Epithelial cell of proximal tubule (primary cell): ENCODE measurements around the gene OSBPL9. TPM values are rescaled to one million over a fixed set of nuclear protein-coding genes. Genes with fewer than 3 reads are reported as not detected.
"Not testable (repeated sequence)": the region's sequence is repeated elsewhere in the genome, so short reads cannot be mapped to it uniquely, and the experiment has no call there.

Source experiments
- DNase-seq: peaks from one replicate; pipeline ENCODE4 v3.0.0-alpha.2; 2011; ENCODE audit warnings: low read depth
- H3K4me3 ChIP-seq: 2 replicates; pipeline ENCODE4 v1.5.1; 2011; ENCODE audit warnings: low read depth, mild to moderate bottlenecking, low read length
- total RNA-seq: library from RNA; depleted of rRNA; stranded (reverse); fragments of >200 nt; gene quantifications from 2 replicates; pipeline ENCODE4 v1.2.3, GENCODE V29; 2015
- TF ChIP-seq, protein P1 (sequence below): conservative IDR thresholded peaks from 2 replicates; pipeline ENCODE4 v1.5.1; 2012; ENCODE audit warnings: low read depth, mild to moderate bottlenecking, low read length

Gene OSBPL9
- total RNA-seq, 1 donor from 2014 or later, result 69.7 TPM

DNA sequence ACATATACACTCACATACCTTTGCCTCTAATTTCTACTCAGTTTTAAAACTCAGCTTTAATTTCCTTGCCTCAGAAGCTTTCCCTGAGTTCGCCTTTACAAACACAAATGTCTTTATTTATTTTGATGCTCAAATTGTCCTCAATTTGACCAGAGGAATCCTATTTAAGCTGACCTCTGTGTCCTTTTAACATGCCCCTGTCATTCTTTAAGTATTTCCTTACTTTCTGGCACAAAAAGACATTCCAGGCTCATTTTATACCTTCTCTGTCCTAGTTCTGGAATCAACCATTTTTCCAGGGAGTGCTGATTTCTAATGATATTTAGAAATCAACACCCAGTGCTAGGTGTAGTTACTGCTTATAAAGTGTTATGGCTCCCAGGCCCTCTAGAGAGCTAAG, 82.5 kb downstream of the OSBPL9 start:
- no peak for DNase-seq
- TF ChIP-seq, protein P1, sequence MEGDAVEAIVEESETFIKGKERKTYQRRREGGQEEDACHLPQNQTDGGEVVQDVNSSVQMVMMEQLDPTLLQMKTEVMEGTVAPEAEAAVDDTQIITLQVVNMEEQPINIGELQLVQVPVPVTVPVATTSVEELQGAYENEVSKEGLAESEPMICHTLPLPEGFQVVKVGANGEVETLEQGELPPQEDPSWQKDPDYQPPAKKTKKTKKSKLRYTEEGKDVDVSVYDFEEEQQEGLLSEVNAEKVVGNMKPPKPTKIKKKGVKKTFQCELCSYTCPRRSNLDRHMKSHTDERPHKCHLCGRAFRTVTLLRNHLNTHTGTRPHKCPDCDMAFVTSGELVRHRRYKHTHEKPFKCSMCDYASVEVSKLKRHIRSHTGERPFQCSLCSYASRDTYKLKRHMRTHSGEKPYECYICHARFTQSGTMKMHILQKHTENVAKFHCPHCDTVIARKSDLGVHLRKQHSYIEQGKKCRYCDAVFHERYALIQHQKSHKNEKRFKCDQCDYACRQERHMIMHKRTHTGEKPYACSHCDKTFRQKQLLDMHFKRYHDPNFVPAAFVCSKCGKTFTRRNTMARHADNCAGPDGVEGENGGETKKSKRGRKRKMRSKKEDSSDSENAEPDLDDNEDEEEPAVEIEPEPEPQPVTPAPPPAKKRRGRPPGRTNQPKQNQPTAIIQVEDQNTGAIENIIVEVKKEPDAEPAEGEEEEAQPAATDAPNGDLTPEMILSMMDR, result no peak
- no peak overlapping the region for H3K4me3 ChIP-seq

DNA sequence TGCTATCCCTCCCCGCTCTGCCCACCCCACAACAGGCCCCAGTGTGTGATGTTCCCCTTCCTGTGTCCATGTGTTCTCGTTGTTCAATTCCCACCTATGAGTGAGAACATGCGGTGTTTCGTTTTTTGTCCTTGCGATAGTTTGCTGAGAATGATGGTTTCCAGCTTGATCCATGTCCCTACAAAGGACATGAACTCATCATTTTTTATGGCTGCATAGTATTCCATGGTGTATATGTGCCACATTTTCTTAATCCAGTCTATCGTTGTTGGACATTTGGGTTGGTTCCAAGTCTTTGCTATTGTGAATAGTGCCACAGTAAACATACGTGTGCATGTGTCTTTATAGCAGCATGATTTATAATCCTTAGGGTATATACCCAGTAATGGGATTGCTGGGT, 84.9 kb downstream of the OSBPL9 start:
- not testable (repeated sequence) for H3K4me3 ChIP-seq

DNA sequence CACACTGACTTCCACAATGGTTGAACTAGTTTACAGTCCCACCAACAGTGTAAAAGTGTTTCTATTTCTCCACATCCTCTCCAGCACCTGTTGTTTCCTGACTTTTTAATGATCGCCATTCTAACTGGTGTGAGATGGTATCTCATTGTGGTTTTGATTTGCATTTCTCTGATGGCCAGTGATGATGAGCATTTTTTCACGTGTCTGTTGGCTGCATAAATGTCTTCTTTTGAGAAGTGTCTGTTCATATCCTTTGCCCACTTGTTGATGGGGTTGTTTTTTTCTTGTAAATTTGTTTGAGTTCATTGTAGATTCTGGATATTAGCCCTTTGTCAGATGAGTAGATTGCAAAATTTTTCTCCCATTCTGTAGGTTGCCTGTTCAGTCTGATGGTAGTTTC, 85.3 kb downstream of the OSBPL9 start:
- DNase-seq, result not testable (repeated sequence)

More for the DNA sequence above, 84.9 kb downstream of the OSBPL9 start:
- DNase-seq, result not testable (repeated sequence)

DNA sequence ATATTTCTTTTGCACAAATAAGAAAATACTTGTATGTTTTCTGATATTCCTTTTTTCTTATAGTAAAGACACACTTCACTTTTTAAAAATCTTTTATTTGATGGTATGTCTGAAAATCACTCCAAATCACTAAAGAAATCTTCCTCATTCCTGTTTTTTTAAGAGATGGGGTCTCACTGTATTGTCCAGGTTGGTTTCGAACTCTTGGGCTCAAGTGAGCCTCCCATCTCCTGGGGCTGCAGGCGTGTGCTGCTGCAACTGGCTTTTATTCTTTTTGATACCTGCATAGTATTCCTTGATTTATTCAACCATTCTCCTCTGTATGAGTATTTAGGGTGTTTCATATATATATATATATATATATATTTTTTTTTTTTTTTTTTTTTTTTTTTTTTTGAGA, 88.1 kb downstream of the OSBPL9 start:
- no peak overlapping the region for H3K4me3 ChIP-seq
- TF ChIP-seq, protein P1, result no peak
- DNase-seq, result no peak

More for the DNA sequence above, 85.3 kb downstream of the OSBPL9 start:
- not testable (repeated sequence) for H3K4me3 ChIP-seq

DNA sequence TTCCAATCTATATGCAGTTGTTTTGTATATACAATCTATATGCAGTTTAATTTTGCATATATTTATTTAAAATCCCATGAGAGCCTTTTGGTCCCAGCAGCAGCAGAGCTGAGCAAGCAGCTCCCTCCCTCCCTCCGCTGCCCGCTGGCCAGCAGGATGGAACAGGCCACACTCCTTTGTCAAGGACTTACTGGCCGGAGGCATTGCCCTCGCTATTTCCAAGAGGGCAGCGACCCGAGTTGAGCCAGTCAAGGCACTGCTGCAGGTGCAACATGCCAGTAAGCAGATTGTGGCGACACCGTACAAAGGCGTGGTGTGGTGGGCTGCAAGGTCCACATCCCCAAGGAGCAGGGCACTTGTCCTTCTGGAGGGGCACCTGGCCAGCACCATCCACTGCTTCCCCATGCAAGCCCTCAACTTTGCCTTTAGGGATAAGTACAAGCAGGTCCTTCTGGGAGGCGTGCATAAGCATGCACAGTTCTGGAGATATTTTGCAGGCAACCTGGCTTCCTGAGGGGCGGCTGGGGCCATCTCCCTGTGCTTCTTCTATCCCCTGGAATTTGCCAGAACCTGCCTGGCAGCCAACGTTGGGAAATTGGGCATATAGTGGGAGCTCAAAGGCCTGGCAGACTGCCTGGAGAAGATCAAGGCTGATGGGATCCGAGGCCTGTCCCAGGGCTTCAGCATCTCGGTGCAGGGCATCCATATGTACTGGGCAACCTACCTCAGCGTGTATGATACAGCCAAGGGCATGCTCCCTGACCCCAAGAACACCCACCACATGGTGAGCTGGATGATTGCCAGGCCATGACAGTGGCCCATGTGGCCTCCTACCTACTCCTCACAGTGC, 92.2 kb downstream of the OSBPL9 start:
- TF ChIP-seq, protein P1, result no peak
- no peak for DNase-seq
- H3K4me3 ChIP-seq, result no peak overlapping the region

DNA sequence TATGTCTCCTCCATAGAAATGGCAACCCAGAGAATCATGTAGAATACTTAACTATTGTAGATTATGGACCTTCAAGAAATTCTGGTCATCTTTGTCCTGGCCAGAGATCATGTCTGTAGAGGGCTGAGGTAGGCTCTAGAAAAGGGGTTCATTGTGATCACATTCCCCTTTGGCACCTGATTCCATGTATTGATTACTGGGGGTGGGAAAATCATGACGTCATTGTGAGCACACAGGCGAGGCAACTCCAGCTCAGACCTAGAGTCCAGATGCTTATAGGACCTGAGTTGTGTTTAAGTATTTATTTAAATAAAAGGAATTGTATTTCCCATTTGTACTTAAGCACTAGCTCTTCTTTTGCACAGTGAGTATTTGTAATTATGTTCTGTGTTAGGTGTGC, 93.1 kb downstream of the OSBPL9 start:
- H3K4me3 ChIP-seq, result no peak overlapping the region
- DNase-seq, result no peak
- TF ChIP-seq, protein P1, result no peak

DNA sequence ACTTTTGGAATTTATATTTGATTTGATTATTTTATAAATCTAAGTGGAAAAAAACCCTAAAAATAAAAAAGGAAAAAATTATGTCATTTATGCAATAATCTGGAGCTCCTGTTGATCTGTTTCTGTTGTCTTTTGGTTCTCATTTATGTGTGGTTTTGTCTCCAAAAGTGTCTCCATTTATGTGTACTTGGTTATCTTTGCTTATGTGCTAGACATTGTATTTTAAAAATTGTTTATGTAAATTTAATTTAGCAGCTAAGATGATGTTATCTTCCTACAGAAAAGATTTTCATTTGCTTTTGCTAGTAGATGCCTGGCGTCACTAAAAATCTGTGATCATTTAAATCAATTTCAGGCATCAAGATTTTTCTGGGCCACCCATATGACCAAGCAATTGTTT, 95.7 kb downstream of the OSBPL9 start:
- H3K4me3 ChIP-seq, result no peak overlapping the region
- no peak for DNase-seq
- TF ChIP-seq, protein P1, result no peak

DNA sequence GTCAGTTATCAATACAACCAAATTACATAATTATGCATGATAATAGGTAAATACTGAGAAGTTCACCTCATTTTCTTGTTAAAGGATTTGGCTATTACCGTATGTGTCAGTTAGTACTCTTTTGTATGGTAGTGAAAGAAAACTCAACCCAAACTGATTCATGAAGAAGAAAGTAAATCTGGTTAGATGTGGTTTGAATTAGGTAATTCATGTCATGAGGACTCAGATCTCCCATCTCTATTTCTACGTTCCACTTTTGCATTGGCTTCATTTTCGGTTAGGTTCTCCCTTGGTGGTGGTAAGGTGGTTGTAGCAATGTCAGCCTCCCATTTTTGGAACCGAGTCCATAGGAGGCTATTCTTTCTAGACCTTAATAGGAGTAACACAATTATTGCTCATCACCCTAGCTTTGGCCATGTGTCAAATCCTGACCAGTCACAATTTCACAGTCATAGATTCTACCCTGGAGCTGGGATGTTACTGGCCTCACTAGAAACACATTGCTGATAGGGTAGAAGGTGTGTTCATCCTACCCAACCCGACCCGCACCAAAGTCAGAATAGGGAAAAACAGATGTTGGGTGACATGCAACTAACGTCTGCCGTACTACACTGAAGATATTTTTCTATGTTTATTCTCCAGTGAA, 97.6 kb downstream of the OSBPL9 start:
- DNase-seq, result no peak
- TF ChIP-seq, protein P1, result no peak
- no peak overlapping the region for H3K4me3 ChIP-seq
